GM13977 (cell line): ENCODE data around the gene PAX3.
"Not testable (repeated sequence)": the region's sequence is repeated elsewhere in the genome, so short reads cannot be mapped to it uniquely, and the experiment has no call there.

Source experiments
- DNase-seq: peaks from one replicate; pipeline ENCODE4 v3.0.0; 2012; ENCODE audit warnings: low spot score
- in situ Hi-C: fragments of 300-500 bp; cut with MboI; formaldehyde crosslinking; loops from one replicate; pipeline ENCODE4 v1.12.0; 2022; ENCODE audit warnings: low sequenced_read_pairs, low pct_unique_long_range_greater_than_20kb, mixed read lengths, inconsistent platforms; ENCODE audit not compliant: unreplicated experiment
- TF ChIP-seq, protein P1 (sequence below): IDR thresholded peaks from 2 replicates; pipeline ENCODE4 v1.5.1; 2012; ENCODE audit warnings: mild to moderate bottlenecking, control low read depth; ENCODE audit not compliant: insufficient read depth; ENCODE audit errors: extremely low read depth, missing control alignments

Gene PAX3

DNA sequence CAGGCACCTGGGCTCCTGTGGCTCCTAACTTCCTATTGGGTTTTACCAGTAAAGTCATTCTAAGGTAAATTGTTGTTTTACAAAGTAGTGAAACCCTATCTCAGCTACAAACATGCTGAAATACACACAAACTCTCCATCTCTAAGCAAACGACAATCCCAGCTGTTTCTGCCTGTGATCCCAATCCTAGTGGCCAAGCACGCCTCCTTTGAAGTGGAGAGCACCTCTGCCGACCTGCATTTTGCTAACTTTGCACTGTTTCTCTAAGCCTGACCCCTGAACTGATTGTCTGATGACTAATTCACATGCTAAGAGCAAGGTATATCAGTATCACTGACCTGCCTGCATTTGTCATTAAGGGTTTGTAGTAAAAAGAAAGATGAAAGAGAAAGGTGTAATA lies 124.3 kb downstream of the PAX3 start:
- DNase-seq: no peak
- in situ Hi-C loops: no loop called here
- TF ChIP-seq, protein P1, sequence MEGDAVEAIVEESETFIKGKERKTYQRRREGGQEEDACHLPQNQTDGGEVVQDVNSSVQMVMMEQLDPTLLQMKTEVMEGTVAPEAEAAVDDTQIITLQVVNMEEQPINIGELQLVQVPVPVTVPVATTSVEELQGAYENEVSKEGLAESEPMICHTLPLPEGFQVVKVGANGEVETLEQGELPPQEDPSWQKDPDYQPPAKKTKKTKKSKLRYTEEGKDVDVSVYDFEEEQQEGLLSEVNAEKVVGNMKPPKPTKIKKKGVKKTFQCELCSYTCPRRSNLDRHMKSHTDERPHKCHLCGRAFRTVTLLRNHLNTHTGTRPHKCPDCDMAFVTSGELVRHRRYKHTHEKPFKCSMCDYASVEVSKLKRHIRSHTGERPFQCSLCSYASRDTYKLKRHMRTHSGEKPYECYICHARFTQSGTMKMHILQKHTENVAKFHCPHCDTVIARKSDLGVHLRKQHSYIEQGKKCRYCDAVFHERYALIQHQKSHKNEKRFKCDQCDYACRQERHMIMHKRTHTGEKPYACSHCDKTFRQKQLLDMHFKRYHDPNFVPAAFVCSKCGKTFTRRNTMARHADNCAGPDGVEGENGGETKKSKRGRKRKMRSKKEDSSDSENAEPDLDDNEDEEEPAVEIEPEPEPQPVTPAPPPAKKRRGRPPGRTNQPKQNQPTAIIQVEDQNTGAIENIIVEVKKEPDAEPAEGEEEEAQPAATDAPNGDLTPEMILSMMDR: no peak

DNA sequence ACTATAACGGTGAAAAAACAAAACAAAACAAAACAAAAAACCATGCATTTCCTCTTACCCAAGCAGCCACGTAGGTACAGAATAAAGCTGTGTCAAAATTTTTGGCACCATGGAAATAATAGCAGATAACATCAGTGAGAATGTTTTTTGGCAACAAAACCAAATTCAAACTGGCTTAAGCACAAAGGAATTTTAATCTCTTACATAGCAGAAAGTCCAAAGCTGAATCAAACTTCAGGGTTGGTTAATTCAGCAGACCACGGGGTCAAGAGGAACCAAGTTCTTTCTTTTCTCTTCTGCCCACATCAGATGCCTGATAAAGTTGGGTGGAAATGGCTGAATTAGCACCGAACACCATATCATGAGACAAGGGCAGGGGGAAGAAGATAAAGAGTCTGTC lies 129.5 kb downstream of the PAX3 start:
- DNase-seq: no peak
- in situ Hi-C loops: no loop called here
- TF ChIP-seq, protein P1: no peak

DNA sequence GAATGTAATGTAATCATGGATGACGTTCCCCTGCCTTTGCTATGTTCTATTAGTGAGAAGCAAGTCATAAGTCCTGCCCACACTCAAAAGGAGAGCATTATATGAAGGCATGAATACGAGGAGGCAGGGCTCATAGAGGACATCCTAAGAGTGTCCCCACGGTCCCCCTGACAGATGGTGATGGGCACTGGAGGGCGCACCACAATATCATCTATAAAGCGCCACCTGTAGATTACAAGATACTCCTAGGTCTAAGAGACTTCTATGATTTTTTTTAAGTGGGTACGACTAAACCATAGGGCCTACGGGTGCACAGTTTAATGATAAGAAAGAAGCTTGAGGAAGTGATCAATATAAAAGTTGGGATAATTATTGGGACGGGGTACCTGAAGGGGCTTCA lies 131.0 kb downstream of the PAX3 start:
- TF ChIP-seq, protein P1: no peak
- DNase-seq: no peak
- in situ Hi-C loops: no loop called here

DNA sequence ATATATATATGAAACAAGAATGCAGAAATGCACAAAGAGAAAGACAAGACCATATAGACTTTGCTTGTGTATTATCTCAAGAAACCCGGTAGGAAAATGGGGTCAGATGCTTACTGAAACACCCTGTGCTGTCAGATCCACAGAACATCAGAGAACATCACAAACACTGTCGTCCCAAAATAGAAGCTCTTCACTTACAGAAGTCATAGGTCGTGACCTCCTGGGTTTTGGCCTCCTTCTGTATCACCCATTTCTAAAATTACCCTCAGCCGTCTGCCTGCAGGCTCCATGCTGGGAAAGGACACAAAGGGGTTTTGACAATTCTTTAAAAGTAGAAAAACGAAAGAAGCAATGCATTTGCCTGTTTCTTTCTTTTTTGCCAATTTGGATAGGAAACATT lies 137.9 kb downstream of the PAX3 start:
- in situ Hi-C loops: no loop called here
- DNase-seq: no peak
- TF ChIP-seq, protein P1: no peak

DNA sequence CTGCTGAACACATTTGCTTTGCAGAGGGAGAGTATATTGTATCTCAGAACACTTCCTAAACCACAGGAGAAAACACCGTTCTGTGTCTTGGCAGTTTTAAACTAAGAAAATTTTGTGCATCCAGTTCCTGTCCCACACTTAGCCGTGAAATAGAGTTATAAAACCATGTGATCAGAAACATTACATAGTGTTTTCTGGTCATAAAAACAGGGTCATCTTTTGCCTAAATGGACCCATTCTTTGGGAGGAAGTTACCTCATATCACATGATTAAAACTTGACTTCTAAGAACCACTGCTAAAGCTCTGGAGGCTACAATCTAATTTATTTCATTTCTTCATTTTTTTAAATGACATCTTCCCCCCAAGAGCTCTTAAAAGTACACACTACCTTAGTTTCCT lies 138.7 kb downstream of the PAX3 start:
- in situ Hi-C loops: no loop called here
- TF ChIP-seq, protein P1: no peak
- no peak for DNase-seq

DNA sequence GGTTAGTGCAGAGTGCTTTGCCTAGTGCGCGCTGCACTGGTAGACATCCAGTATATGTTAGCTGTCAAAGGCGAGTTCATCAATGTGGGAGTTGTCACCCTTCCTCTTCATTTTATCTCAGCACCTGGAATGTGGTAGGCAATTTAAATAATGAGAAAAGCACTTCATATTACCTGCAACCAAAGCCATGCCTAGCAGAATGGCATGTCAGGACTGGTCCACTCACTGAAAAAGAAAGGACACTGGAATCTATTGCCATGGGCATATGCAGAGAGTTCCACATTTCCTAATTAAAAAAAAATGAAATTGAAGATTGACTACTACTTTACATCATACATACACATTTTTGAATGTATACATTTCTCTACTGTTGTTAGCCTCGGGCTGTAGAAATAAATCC lies 139.6 kb downstream of the PAX3 start:
- in situ Hi-C loops: no loop called here
- no peak for DNase-seq
- TF ChIP-seq, protein P1: no peak

DNA sequence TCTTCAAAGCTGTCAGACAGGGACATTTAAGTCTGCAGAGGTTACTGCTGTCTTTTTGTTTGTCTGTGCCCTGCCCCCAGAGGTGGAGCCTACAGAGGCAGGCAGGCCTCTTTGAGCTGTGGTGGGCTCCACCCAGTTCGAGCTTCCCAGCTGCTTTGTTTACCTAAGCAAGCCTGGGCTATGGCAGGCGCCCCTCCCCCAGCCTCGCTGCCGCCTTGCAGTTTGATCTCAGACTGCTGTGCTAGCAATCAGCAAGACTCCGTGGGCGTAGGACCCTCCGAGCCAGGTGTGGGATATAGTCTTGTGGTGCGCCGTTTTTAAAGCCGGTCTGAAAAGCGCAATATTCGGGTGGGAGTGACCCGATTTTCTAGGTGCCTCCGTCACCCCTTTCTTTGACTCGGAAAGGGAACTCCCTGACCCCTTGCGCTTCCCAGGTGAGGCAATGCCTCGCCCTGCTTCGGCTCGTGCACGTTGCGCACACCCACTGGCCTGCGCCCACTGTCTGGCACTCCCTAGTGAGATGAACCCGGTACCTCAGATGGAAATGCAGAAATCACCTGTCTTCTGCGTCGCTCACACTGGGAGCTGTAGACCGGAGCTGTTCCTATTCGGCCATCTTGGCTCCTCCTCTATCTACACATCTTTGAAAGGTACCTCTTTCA lies 143.7 kb downstream of the PAX3 start:
- in situ Hi-C loops, DNase-seq: not testable (repeated sequence)
